HEK293 (cell line): Measurements from ENCODE around the gene ALLC.
"Not testable (repeated sequence)": the region's sequence is repeated elsewhere in the genome, so short reads cannot be mapped to it uniquely, and the experiment has no call there.

Experiments
- ZBTB20 ChIP-seq: fragments of 450-650 bp; formaldehyde crosslinking; IDR thresholded peaks from 2 replicates; pipeline ENCODE4 v1.5.1; 2016; ENCODE audit warnings: missing biosample characterization, missing genetic modification characterization
- ZNF830 ChIP-seq: fragments of 450-650 bp; IDR thresholded peaks from 2 replicates; pipeline ENCODE4 v1.5.0; 2018; ENCODE audit warnings: missing biosample characterization, missing genetic modification characterization, low read depth, mild to moderate bottlenecking, moderate library complexity
- TF ChIP-seq, protein P1 (sequence below): fragments of 450-650 bp; formaldehyde crosslinking; IDR thresholded peaks from 2 replicates; pipeline ENCODE4 v1.5.1; 2016; ENCODE audit warnings: missing biosample characterization, missing genetic modification characterization
- TF ChIP-seq, protein P2 (sequence below): fragments of 450-650 bp; formaldehyde crosslinking; IDR thresholded peaks from 2 replicates; pipeline ENCODE4 v1.5.1; 2016; ENCODE audit warnings: missing biosample characterization, missing genetic modification characterization
- TF ChIP-seq, protein P3 (sequence below): fragments of 450-650 bp; formaldehyde crosslinking; IDR thresholded peaks from 2 replicates; pipeline ENCODE4 v1.5.0; 2017; ENCODE audit warnings: missing biosample characterization, missing genetic modification characterization, borderline replicate concordance
- TF ChIP-seq, protein P4 (sequence below): fragments of 450-650 bp; formaldehyde crosslinking; IDR thresholded peaks from 2 replicates; pipeline ENCODE4 v1.5.1; 2016; ENCODE audit warnings: missing biosample characterization, missing genetic modification characterization

DNA sequence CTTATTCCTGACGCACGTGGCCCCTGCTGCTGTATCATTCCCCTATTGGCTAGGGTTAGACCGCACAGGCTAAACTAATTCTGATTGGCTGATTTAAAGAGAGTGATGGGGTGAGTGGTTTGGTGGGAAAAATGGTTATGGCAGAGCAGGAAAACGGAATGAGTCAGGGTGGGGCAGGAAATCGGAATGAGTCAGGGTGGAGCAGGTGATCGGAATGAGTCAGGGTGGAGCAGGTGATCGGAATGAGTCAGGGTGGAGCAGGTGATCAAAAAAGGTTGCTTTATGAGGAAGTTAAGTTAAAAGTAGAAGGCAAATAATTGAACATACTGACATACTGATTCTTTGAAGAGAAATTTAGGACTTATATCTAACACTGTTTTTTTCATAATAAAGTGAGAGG lies 2.6 kb downstream of the ALLC start:
- TF ChIP-seq, protein P1, sequence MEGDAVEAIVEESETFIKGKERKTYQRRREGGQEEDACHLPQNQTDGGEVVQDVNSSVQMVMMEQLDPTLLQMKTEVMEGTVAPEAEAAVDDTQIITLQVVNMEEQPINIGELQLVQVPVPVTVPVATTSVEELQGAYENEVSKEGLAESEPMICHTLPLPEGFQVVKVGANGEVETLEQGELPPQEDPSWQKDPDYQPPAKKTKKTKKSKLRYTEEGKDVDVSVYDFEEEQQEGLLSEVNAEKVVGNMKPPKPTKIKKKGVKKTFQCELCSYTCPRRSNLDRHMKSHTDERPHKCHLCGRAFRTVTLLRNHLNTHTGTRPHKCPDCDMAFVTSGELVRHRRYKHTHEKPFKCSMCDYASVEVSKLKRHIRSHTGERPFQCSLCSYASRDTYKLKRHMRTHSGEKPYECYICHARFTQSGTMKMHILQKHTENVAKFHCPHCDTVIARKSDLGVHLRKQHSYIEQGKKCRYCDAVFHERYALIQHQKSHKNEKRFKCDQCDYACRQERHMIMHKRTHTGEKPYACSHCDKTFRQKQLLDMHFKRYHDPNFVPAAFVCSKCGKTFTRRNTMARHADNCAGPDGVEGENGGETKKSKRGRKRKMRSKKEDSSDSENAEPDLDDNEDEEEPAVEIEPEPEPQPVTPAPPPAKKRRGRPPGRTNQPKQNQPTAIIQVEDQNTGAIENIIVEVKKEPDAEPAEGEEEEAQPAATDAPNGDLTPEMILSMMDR (tag by site-specific recombination): not testable (repeated sequence)
- TF ChIP-seq, protein P2, sequence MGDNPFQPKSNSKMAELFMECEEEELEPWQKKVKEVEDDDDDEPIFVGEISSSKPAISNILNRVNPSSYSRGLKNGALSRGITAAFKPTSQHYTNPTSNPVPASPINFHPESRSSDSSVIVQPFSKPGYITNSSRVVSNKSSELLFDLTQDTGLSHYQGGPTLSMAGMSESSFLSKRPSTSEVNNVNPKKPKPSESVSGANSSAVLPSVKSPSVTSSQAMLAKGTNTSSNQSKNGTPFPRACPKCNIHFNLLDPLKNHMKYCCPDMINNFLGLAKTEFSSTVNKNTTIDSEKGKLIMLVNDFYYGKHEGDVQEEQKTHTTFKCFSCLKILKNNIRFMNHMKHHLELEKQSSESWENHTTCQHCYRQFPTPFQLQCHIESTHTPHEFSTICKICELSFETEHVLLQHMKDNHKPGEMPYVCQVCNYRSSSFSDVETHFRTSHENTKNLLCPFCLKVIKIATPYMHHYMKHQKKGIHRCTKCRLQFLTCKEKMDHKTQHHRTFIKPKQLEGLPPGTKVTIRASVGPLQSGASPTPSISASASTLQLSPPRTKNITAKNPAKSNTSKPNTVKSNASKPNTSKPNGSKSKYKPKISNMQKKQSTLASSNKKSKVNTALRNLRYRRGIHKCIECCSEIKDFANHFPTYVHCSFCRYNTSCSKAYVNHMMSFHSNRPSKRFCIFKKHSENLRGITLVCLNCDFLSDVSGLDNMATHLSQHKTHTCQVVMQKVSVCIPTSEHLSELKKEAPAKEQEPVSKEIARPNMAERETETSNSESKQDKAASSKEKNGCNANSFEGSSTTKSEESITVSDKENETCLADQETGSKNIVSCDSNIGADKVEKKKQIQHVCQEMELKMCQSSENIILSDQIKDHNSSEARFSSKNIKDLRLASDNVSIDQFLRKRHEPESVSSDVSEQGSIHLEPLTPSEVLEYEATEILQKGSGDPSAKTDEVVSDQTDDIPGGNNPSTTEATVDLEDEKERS (tag by site-specific recombination): not testable (repeated sequence)
- not testable (repeated sequence) for TF ChIP-seq ZNF830 (tag by site-specific recombination); ZBTB20
- TF ChIP-seq, protein P3, sequence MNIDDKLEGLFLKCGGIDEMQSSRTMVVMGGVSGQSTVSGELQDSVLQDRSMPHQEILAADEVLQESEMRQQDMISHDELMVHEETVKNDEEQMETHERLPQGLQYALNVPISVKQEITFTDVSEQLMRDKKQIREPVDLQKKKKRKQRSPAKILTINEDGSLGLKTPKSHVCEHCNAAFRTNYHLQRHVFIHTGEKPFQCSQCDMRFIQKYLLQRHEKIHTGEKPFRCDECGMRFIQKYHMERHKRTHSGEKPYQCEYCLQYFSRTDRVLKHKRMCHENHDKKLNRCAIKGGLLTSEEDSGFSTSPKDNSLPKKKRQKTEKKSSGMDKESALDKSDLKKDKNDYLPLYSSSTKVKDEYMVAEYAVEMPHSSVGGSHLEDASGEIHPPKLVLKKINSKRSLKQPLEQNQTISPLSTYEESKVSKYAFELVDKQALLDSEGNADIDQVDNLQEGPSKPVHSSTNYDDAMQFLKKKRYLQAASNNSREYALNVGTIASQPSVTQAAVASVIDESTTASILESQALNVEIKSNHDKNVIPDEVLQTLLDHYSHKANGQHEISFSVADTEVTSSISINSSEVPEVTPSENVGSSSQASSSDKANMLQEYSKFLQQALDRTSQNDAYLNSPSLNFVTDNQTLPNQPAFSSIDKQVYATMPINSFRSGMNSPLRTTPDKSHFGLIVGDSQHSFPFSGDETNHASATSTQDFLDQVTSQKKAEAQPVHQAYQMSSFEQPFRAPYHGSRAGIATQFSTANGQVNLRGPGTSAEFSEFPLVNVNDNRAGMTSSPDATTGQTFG (tag by site-specific recombination): not testable (repeated sequence)
- TF ChIP-seq, protein P4, sequence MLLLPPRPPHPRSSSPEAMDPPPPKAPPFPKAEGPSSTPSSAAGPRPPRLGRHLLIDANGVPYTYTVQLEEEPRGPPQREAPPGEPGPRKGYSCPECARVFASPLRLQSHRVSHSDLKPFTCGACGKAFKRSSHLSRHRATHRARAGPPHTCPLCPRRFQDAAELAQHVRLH: not testable (repeated sequence)
